Trophoblast cell (in vitro differentiated cells and primary cell): ENCODE results near the gene MT1HL1.

Experiments used
- DNase-seq, 2 donors: peaks; one replicate each; pipeline ENCODE4 v3.0.0-alpha.2; 2016
- H2AFZ ChIP-seq: 2 replicates; pipeline ENCODE4 v1.6.1; 2013; ENCODE audit warnings: low read length, moderate library complexity, mild to moderate bottlenecking; ENCODE audit not compliant: insufficient read depth, poor library complexity
- H2AK5ac ChIP-seq: 2 replicates; pipeline ENCODE4 v1.6.1; 2013; ENCODE audit warnings: mild to moderate bottlenecking, low read length
- H2BK120ac ChIP-seq: 2 replicates; pipeline ENCODE4 v1.6.1; 2013; ENCODE audit warnings: low read length, mild to moderate bottlenecking, moderate library complexity; ENCODE audit not compliant: insufficient read depth, poor library complexity
- H2BK12ac ChIP-seq: 2 replicates; pipeline ENCODE4 v1.6.1; 2013; ENCODE audit warnings: mild to moderate bottlenecking, low read length, moderate library complexity
- H2BK5ac ChIP-seq: 2 replicates; pipeline ENCODE4 v1.6.1; 2013; ENCODE audit warnings: low read length, low read depth, moderate library complexity, mild to moderate bottlenecking; ENCODE audit not compliant: poor library complexity
- H3K14ac ChIP-seq: 2 replicates; pipeline ENCODE4 v1.6.1; 2013; ENCODE audit warnings: mild to moderate bottlenecking, low read length
- H3K18ac ChIP-seq: 2 replicates; pipeline ENCODE4 v1.6.1; 2013; ENCODE audit warnings: mild to moderate bottlenecking, low read length
- H3K23ac ChIP-seq: 2 replicates; pipeline ENCODE4 v1.6.1; 2013; ENCODE audit warnings: low read length
- H3K27ac ChIP-seq: 2 replicates; pipeline ENCODE4 v1.5.1; 2013; ENCODE audit warnings: low read depth, mild to moderate bottlenecking, inconsistent platforms, low read length, moderate library complexity
- H3K27me3 ChIP-seq: 2 replicates; pipeline ENCODE4 v1.6.1; 2013; ENCODE audit warnings: inconsistent platforms, mild to moderate bottlenecking, low read length, moderate library complexity; ENCODE audit not compliant: insufficient read depth
- H3K36me3 ChIP-seq, 2 experiments: 1 replicate in 1 of 2; 2 replicates in 1 of 2; pipeline ENCODE4 v1.6.1; 2013; ENCODE audit warnings: low read length in 2 of 2, mild to moderate bottlenecking in 2 of 2, moderate library complexity in 1 of 2; ENCODE audit not compliant: insufficient read depth in 2 of 2, control insufficient read depth in 1 of 2
- H3K4ac ChIP-seq: 2 replicates; pipeline ENCODE4 v1.6.1; 2013; ENCODE audit warnings: low read depth, mild to moderate bottlenecking, low read length, moderate library complexity
- H3K4me1 ChIP-seq, 2 experiments: 1 replicate in 1 of 2; 2 replicates in 1 of 2; pipeline ENCODE4 v1.6.1; 2013; ENCODE audit warnings: low read length in 2 of 2, mild to moderate bottlenecking in 2 of 2, moderate library complexity in 1 of 2; ENCODE audit not compliant: insufficient read depth in 2 of 2, control insufficient read depth in 1 of 2
- H3K4me2 ChIP-seq: 2 replicates; pipeline ENCODE4 v1.6.1; 2013; ENCODE audit warnings: inconsistent platforms, mild to moderate bottlenecking, low read length, moderate library complexity
- H3K4me3 ChIP-seq: 2 replicates; pipeline ENCODE4 v1.5.1; 2013; ENCODE audit warnings: mild to moderate bottlenecking, low read depth, low read length, inconsistent platforms
- H3K79me1 ChIP-seq: one replicate; pipeline ENCODE4 v1.6.1; 2013; ENCODE audit warnings: low read length
- H3K79me2 ChIP-seq: 2 replicates; pipeline ENCODE4 v1.6.1; 2013; ENCODE audit warnings: low read length, mild to moderate bottlenecking; ENCODE audit not compliant: control insufficient read depth, insufficient read depth, poor library complexity
- H3K9ac ChIP-seq: 2 replicates; pipeline ENCODE4 v1.6.1; 2013; ENCODE audit warnings: mild to moderate bottlenecking, low read length
- H3K9me3 ChIP-seq: 2 replicates; pipeline ENCODE4 v1.6.1; 2013; ENCODE audit warnings: low read depth, mild to moderate bottlenecking, control low read depth, inconsistent platforms, low read length; ENCODE audit not compliant: insufficient read depth
- H4K12ac ChIP-seq: 2 replicates; pipeline ENCODE4 v1.6.1; 2013; ENCODE audit warnings: low read depth, mild to moderate bottlenecking, low read length, moderate library complexity
- H4K8ac ChIP-seq: 2 replicates; pipeline ENCODE4 v1.6.1; 2013; ENCODE audit warnings: low read depth, mild to moderate bottlenecking, low read length, moderate library complexity
- H4K91ac ChIP-seq: one replicate; pipeline ENCODE4 v1.6.1; 2013; ENCODE audit warnings: low read depth, mild to moderate bottlenecking, low read length, moderate library complexity
- WGBS: extraction: QIAGEN DNeasy Blood & Tissue Kit; methylation state at CpG from one replicate; pipeline ENCODE4 v1.1.7; 2013; ENCODE audit warnings: missing lambda C conversion rate; ENCODE audit not compliant: insufficient read length, insufficient coverage; ENCODE audit errors: extremely low coverage; 5-methylcytosine and 5-hydroxymethylcytosine counted together

The MT1HL1 gene

GRCh38 chr1:237012361-237012760 is 8.1 kb upstream of the MT1HL1 start:
- H2BK120ac ChIP-seq = no peak overlapping the region
- no peaks in the 10 kb centered on the region for H3K36me3 ChIP-seq
- WGBS = no CpG with 5 or more reads among the region's 5 CpGs

GRCh38 chr1:237011432-237011831 is 7.2 kb upstream of the MT1HL1 start:
- Histone ChIP-seq H3K79me1 (no peaks in the 10 kb centered on the region), H3K4me1 (no peaks in the 10 kb centered on the region), H2AK5ac (no peak overlapping the region), H4K8ac (no peak overlapping the region), H2AFZ (no peak overlapping the region), H3K14ac (no peak overlapping the region), H3K23ac (no peak overlapping the region), H3K9me3 (no peaks in the 10 kb centered on the region), H3K27ac (no peak overlapping the region), H3K9ac (no peak overlapping the region), H4K12ac (no peak overlapping the region), H3K27me3 (no peaks in the 10 kb centered on the region), H2BK12ac (no peak overlapping the region), H3K4me2 (no peak overlapping the region), H3K36me3 (no peaks in the 10 kb centered on the region), H4K91ac (no peak overlapping the region), H3K4me3 (no peak overlapping the region), H2BK120ac (no peak overlapping the region), H3K79me2 (no peaks in the 10 kb centered on the region), H3K4ac (no peak overlapping the region), H2BK5ac (no peak overlapping the region), H3K18ac (no peak overlapping the region)
- DNase-seq = no peak
- no CpG with 5 or more reads among the region's 3 CpGs for WGBS

More at GRCh38 chr1:237012361-237012760, 8.1 kb upstream of the MT1HL1 start:
- Histone ChIP-seq H3K9ac (no peak overlapping the region), H2AFZ (no peak overlapping the region), H2BK5ac (no peak overlapping the region), H3K14ac (no peak overlapping the region), H2AK5ac (no peak overlapping the region), H3K79me2 (no peaks in the 10 kb centered on the region), H2BK12ac (no peak overlapping the region), H3K4ac (no peak overlapping the region), H3K4me3 (no peak overlapping the region), H4K12ac (no peak overlapping the region), H4K91ac (no peak overlapping the region), H4K8ac (no peak overlapping the region), H3K79me1 (no peaks in the 10 kb centered on the region), H3K23ac (no peak overlapping the region), H3K27ac (no peak overlapping the region), H3K4me2 (no peak overlapping the region), H3K18ac (no peak overlapping the region), H3K4me1 (peaks cover 0 to 4% of the 10 kb centered on the region in 2 experiments), H3K9me3 (no peaks in the 10 kb centered on the region), H3K27me3 (no peaks in the 10 kb centered on the region)
- DNase-seq = no peak

GRCh38 chr1:237009611-237010010 is 5.4 kb upstream of the MT1HL1 start:
- H3K4me3 ChIP-seq = no peak overlapping the region
- H3K9ac ChIP-seq = no peak overlapping the region
- H3K79me1 ChIP-seq = no peaks in the 10 kb centered on the region
- no peaks in the 10 kb centered on the region for H3K9me3 ChIP-seq
- no peak overlapping the region for H3K14ac ChIP-seq
- H2AK5ac ChIP-seq = no peak overlapping the region
- H3K4me1 ChIP-seq = no peaks in the 10 kb centered on the region
- no peak overlapping the region for H3K4me2 ChIP-seq
- WGBS = no CpG with 5 or more reads among the region's 4 CpGs
- H3K79me2 ChIP-seq = no peaks in the 10 kb centered on the region
- H2BK120ac ChIP-seq = no peak overlapping the region
- H3K27ac ChIP-seq = no peak overlapping the region
- no peak overlapping the region for H4K12ac ChIP-seq
- H2BK12ac ChIP-seq = no peak overlapping the region
- H3K36me3 ChIP-seq = no peaks in the 10 kb centered on the region
- no peak overlapping the region for H3K23ac ChIP-seq
- no peak overlapping the region for H2AFZ ChIP-seq
- no peak overlapping the region for H3K18ac ChIP-seq
- no peaks in the 10 kb centered on the region for H3K27me3 ChIP-seq
- no peak overlapping the region for H3K4ac ChIP-seq
- no peak for DNase-seq
- H2BK5ac ChIP-seq = no peak overlapping the region
- H4K91ac ChIP-seq = no peak overlapping the region
- no peak overlapping the region for H4K8ac ChIP-seq

- Histone ChIP-seq H3K79me1 (no peaks in the 10 kb centered on the region), H3K4me2 (no peak overlapping the region), H2AFZ (no peak overlapping the region), H4K8ac (no peak overlapping the region), H3K4me3 (no peak overlapping the region), H3K27me3 (no peaks in the 10 kb centered on the region), H2AK5ac (no peak overlapping the region), H3K9ac (no peak overlapping the region), H2BK120ac (no peak overlapping the region), H2BK5ac (no peak overlapping the region), H3K36me3 (no peaks in the 10 kb centered on the region), H3K4me1 (no peaks in the 10 kb centered on the region), H3K14ac (no peak overlapping the region), H3K18ac (no peak overlapping the region), H3K4ac (no peak overlapping the region), H3K79me2 (no peaks in the 10 kb centered on the region), H3K9me3 (no peaks in the 10 kb centered on the region), H3K23ac (no peak overlapping the region), H4K12ac (no peak overlapping the region), H4K91ac (no peak overlapping the region), H3K27ac (no peak overlapping the region), H2BK12ac (no peak overlapping the region)
- no peak for DNase-seq
- WGBS = no CpG with 5 or more reads among the region's 14 CpGs
These were observed 3.1 kb upstream of the MT1HL1 start for GRCh38 chr1:237007147-237007881.
